ENCODE results near the gene EVA1A.

EVA1A gene

DNA sequence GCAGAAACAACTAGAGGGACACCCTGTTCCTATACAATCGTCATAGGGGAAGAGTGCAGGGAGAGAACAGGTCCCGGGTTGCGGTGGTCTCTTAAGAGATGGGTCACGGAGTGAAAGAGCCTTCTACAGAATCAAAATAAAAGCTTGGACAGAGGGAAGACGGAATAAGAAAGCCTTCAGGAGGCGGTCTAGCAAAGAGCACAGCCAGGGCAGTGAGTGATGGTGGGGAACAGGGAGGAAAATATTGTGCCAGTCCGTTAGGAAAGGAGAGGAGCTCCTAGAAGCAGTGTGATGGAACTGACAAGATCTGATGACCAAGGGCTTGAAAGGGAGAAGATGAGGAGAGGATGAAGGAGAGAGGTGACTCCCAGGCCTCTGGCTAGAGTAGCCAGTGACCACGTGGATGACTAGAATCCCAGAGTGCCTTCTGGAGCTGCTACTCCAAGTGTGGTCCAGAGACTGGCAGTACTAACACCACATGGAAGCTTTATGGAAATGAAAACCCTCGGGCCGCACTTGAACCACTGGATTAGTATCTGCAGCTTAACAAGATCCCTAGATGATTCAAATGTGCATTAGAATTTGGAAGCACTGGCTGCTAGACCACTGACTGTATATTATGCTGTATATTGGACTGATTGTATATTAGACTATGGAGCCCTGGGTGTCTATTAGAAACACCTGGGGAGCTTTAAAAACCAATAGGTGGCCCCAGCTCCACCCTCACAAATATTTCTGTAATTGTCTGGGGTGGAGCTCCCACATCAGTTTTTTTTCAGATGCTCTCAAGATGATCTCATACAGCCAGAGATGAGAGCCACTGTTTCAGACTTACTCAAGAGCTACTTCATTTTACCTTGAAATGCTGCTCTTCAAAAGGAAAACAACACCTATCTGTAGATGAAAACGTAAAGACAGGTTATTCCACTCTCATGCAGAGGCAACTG, 1.1 kb upstream of the EVA1A start:
- no peak for DNase-seq

DNA sequence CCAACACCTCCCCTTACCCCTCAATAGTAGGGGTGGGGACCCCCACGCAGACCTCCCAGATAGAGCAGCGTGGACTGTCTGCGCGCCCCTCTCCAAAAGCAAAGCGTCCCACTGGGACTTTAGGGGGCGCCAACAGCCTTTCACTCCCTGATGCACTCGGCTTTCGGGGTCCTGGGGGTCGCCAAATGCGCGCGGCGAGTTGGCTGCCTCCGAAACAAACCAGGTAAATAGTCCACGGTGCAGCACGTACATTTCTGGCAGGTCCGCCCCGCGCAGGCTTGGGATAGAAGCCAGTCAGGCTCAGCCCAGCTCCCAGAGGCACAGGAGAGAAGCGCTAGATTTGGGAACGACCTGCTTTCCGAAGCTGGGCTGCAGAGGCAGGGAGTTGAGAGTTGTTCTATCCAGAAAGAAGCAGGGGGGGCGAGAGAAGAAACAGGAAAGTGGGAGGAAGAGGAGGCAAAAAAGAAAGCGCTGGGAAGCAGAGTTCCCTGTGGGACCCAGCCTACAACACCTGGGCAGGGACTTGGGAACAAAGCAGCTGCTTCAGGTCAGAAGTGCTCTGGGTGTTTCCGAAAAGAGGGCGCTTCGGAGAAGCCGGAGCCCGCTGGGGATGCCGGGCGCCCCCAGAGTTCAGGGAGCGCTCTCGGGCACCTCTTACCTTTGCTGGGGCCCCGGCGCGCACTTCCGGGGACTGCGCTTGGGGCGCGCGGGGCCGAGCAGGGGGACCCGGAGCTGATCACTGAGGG, 544 bp downstream of the EVA1A start:
- DNase-seq: peak; percentile 18

DNA sequence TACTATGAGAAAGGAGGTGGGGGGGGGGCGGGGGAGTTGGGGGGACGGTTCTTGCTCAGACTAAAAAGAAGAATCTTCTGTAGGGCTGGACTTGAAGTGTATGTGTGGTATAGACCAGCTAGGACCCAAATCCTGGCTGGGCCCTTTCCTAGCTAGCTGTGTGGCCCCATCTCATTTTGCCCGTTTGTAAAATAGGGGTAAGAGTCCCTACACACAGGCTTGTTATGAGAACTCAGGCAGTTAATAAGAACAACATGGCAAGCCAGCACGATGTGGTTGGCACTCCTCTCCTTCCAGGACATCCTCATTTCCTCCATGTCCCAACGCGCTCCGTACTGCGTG, 1.1 kb downstream of the EVA1A start:
- no peak for DNase-seq

DNA sequence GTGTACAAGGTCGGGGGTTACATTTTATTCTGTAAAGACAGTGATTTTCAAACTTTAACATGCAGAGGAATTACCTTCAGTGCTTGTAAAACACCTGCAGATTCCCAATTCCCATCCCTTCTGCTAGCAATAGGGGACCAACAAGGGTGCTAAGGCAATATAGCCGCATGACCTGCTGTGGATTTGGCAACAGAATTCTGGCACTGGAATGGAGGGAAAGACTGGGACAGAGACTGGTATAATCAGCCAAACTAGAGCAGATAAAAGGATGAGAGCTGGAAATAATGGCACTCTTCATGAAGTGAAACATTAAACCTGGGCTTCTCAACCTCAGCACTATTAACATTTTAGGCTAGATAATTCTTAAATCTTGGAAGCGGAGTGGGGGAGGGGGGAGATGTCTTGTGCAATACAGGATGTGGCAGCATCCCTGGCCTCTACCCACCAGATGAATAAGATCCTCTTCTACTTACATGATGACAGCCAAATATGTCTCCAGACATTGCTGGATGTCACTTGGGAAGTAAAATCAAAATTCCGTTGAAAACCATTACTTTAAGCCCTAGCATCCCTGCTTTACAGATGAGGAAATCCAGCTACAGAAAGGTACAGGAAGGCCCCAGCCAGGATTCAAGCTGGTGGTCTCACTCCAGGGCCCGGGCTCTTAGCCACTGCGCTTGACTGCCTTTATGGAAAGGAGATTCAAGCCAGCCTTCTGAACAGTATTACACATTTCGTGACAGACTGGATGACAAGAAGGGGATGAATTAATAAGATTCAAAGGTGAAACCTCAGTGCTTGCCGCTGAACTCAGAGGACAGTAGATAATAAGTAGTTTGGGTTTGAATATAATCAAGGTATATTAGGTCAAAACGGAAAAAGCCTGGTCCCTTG, 1.7 kb downstream of the EVA1A start:
- DNase-seq: no peak

DNA sequence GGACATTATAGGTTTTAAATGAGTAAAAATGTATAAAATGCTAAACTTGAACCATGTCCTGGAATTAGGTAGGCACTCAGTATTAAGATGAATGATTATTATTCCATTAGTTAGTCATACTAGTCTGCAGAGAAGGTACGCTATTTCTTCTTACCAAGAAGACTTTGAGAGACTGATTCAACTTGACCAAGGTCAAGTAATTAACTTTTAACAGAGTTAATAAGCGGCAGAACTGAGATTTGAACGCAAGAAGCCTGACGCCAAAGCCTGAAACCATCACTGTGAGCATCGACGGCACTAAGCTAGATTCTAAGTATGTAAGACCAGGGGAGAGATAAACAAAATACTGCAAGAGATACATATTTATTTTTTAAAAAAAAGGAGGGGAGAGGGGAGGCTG, 2.6 kb downstream of the EVA1A start:
- DNase-seq: no peak

DNA sequence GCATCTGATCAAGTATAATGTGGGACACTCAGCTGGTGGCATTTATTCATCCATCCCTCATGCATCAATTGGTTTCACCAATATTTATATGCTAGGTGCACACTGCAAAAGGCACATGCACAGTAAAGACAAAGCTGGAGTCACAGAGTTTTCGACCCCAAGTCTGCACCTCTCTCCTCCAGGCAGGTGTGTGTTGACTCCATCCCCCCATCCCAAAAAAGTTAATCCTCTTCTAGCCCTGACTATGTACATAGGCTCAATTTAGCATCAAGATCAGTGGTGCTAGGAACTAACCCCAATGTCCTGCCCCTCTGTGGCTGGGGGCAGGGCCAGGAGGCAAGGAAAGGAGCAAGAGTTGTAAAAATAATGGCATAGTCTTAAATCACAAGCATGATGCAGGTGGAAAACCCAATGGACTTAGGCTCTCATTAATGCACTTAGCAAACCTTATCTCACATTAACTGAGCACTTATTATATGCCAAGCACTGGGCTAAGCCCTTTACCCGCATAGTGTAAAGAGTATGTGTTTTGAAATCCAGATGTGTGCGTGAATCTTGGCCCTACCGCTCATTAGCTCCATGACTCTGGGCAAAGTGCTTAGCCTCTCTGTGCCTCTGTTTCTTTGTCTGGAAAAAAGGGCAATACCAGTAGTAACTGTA, 3.1 kb downstream of the EVA1A start:
- no peak for DNase-seq

DNA sequence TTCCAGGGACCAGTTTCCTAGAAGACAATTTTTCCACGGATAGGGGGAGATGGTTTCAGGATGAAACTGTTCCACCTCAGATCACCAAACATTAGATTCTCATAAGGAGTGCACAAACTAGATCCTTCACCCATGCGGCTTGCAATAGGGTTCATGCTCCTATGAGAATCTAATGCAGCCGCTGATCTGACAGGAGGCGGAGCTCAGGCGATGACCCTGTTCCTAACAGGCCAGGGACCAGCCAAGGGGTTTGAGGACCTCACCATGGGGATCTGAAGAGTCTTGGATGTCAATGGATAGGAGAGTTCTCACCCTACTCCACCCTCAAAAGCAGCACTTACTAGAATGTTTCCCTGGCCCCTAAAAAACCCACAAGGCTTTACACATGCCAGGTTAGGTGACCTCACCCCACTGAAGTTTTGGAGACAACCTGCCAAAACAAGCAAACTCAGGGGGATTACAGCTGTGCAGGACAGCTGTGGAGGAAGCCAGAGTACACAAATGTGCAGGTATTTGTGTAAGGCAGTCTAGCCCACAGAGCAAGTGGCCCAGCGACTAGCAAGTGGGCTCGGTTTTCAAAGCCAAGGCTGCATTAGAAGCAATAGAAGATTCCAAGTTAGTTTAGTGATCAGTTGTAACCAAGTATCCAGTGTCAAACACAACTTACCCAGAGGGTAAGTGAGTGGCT, 3.9 kb downstream of the EVA1A start:
- DNase-seq: no peak

DNA sequence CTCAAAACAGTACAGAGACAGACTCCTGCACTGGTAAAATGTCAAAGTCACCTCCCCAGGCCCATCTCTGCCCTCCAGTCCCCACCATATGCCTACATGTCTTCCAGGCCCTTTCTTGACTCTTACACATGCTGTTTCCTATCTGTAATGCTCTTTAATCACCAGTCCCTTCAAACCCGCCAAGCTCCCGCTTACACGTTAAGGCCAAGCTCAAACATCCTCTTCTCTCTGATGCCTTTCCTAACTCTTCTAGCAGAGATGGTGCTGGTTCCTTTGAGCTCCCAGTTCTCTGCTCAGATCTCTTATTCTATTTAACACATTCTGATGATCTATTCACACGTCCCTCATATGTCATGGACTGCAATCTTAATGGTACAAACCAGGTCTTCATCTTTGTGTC, 5.0 kb downstream of the EVA1A start:
- no peak for DNase-seq

DNA sequence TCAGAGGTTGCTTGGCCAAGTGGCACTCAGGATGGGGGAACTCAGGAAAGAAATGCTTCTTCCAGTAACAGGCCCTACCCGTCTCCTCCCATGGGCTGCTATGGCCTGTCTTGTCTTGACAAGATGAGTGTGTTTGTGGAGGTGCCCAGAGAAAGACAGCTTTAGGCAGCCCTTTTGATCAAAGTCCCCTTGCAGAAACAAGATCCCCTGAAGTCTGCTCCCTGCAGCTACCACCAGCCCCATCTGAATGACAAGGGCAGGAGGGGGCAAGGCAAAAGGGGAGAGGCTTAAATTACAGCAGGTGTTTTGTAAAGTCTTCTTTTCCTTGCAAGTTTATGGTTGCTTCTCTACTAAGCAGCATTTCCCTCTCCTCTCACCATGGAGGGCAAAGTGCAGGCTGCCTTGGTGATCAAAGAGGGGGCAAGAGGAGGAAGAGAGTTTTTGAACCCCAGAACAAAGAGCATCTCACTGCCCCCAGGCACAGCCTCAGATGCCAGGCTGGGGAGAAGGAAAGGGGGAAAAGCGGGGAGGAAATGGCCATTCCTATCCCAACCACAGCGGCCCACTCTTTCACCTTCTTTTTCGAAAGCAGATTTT, 6.7 kb downstream of the EVA1A start:
- DNase-seq: no peak

DNA sequence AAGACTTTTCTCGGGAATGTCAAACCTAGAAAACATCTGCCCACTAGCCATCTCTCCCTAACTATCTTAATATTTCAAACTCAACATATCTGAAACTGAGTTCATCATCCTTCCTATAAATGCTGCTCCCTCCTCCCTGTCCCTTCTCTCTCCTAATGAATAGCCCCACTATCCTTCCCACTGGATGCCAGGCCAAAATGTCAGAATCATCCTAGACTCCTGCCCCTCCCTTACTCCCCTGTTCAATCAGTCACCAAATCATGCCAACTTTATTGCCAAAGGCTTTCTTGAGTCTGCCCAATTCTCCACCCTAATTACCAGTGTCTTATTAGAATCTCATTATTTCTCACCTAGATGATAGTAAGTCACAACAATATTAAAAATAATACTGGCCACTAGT, 8.5 kb downstream of the EVA1A start:
- DNase-seq: no peak

DNA sequence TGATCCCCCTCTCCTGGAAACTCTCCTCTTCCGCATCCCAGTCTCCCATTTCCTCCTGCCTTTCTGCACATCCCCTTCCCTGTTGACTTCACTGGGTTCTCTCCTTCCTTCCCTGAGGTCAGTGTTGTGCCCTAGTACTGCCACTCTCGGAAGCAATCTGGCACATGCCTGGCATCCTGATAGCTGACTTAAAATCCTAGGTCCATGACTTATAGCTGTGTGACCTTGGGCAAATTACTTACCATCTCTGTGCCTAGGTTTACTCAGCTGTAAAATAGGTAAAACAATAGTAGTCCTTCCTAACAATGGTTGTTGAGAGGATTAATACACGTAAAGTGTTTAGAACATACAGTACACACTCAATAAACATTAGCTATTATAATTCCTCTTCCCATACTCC, 9.3 kb downstream of the EVA1A start:
- no peak for DNase-seq

DNA sequence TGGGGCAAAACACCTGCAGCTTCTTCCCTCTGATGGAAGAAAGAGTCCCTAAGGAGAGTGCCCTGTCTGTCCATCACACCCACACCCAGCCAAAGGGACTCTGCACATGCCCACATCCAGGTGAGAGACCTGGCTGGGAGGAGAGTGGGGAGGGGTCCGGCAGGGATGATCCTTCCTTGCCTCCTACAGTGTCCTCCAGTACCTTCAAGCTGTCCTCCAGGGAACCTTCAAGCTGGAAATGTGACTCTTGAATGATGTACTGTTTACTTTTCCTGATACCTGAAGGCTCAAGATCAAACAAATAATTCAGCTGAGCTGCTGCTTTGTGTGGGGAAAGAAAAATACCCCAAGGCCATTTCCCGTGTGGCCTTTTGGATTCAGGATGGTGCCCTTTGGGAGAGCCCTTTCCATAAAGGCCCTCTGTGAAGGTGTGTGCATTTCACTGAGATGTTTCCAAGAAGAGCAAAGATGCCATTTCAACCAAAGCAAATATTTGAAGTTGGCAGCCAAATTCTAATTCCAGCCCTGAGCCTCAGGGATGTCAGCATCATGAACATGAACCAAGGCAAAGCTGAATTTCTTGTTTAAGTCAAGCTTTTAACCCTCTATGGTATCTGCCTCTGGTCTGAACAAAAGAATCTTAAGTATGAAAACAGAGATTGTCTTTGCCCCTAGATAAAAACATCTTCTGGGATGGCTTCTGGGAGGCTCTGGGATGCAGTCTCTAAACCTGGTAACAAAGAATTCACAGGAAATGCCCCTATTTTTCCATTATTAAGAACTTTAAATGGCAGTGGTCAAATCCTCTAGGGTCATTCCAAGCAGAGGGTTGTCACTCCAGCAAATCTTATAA, 11.1 kb downstream of the EVA1A start:
- no peak for DNase-seq

DNA sequence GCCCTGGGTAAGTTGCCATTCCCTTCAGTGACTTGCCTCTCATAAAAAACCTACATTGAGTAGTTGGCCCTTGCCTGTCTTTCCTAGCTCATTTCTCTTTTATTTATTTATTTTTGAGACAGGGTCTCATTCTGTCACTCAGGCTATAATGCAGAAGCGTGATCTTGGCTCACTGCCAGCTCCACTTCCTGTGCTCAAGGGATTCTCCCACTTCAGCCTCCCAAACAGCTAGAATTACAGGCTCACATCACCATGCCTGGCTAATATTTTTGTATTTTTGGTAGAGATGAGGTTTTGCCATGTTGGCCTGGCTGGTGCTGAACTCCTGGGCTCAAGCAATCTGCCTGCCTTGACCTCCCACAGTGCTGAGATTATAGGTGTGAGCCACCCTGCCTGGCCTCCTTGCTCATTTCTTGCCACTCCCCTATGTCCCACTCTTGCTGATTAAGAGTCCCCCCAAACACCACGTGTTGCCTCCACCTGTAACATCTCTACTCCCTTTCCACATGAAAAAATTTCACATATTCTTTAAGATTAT, 12.6 kb downstream of the EVA1A start:
- no peak for DNase-seq

DNA sequence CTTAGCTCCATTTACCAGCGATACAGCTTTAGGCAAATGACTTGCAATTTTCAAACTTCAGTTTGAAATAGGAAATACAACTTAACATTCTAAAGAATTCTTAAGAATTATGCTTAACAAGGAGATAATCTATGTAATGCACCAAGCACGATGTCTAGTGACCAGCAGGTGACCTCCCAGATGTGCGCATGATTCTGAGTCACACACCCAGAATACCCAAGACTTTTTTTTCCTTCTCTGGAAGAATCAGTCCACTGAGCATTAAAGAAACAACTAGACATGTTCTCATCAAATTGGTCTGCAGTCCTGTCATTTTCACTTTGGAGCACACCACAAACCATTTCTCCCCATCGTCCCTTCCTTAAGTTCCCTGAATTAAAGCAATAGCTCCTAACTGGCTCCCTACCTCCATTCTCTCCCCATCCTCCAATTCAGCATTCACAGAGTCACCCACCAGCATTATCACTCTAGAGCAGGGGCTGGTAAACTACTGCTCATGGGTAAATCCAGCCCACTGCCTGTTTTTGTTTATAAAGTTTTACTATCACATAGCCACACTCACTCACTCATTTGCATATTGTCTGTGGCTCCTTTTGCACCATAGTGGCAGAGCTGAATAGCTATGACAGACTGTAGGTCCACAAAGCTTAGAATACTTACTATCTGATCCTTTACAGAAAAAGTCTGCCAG, 13.2 kb downstream of the EVA1A start:
- no peak for DNase-seq

DNA sequence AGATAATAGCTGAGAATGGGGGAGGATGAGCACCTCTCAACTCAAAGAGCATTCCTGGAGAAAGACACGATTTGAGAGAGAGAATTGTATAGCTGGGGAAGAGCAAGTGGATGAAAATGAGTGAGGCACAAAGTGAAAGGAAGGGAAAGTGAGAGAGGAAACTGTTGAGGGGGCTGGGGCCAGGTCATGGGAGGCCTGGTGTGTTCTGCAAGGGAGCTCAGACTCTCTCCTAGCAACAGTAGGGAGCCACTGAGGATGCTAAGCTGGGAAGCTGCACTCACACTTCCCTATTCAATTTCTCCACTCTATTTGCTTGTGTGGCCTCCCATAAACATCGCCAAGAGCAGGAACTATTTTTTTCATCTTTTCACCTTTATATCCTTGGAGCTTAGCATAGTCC, 14.8 kb downstream of the EVA1A start:
- DNase-seq: no peak

DNA sequence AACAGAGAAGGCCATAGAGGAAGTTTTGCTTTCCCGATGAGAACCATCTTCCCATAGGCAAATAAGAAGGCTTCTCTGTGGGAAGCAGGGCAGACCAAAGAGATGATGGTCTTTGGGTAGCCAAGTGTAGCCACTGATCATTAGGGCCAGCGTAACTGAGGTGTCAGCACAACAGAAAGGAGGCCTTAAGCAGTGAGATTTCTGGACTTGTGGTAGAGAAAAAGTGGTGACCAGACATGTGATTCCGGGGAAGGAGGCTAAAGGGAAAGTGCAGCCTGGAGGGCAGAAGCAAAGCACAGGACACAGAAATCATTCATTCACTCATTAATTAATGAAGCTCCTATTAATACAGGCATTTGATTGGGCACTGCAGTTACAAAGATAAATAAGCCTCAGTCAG, 15.4 kb downstream of the EVA1A start:
- DNase-seq: no peak

DNA sequence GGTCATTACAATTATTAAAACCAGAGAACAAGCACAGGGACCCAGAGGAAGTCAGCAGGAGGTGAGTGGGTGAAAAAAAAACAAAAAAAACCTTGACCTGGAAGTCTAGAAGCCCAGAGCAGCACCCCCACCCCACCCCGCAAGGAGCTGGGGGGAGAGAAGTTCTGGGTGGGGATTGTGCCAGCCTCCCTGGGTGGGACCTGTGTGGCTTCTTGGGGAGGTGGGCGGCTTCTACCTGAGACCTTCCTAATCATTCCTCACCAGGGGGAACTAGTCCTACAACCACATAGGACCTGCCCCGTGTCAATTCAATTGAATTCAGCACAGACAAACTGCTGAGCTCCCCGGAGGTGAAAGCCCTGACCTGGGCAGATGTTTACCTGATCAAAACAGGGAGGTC, 17.3 kb downstream of the EVA1A start:
- DNase-seq: no peak

DNA sequence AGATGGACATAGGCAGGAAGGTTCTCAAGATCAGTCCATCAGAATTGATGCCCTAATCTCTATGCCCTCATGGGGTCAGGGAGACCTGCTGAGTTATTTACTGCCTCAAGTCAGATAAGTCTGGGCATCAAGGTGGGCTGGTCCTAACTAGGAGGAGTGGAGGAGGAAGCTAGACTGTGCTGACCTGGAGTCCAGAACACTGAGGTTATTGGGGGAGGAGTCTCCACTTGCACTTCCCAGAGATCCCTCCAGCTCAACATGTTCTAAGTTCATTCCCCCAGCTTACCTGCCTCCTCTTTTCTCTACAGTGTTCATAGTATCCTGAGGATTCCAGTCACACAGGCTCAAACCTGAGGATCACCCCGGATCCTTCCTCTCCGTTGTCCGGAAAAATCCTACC, 19.3 kb downstream of the EVA1A start:
- DNase-seq: no peak

DNA sequence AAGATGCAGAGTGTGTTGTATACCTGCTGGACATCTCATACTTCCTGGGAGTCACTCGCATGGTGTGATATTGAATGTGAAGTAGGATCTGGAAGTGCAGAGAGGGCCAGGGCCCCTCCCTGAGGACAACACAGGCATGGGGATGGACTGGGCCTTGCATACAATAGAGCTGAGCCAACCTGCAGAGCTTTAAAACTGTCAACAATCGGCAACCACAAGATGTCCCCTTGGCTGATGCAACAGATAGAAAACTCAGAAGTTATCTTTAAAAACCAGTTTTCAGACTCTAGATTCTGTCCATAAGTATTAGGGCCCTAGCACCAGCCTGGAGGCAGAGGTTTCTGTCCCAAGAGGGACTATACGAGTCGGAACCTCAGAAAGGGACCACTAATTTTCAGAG, 19.7 kb downstream of the EVA1A start:
- no peak for DNase-seq

Measured in stimulated activated CD4-positive, alpha-beta T cell treated with anti-CD3 and anti-CD28 coated beads, Interleukin-15, amount 100 ng/mL, for 24 hours (primary cell).